Urinary bladder (tissue), 4 donors: ENCODE measurements around the gene MAD2L1. TPM values are rescaled to one million over a fixed set of nuclear protein-coding genes. Genes with fewer than 3 reads are reported as not detected.

Source experiments
- DNase-seq: peaks from one replicate; pipeline ENCODE4 v3.0.0-alpha.2; 2015; ENCODE audit errors: extremely low spot score
- H3K27ac ChIP-seq: one replicate; pipeline ENCODE4 v1.5.1; 2013; ENCODE audit warnings: low read depth, mild to moderate bottlenecking, moderate library complexity
- H3K36me3 ChIP-seq: one replicate; pipeline ENCODE4 v1.6.1; 2013; ENCODE audit warnings: mild to moderate bottlenecking, moderate library complexity; ENCODE audit not compliant: insufficient read depth
- H3K4me1 ChIP-seq: one replicate; pipeline ENCODE4 v1.6.1; 2013; ENCODE audit warnings: mild to moderate bottlenecking, moderate library complexity; ENCODE audit not compliant: insufficient read depth
- H3K4me3 ChIP-seq: one replicate; pipeline ENCODE4 v1.5.1; 2013; ENCODE audit warnings: low read depth, low read length
- WGBS: extraction: QIAGEN DNeasy Blood & Tissue Kit; methylation state at CpG from one replicate; pipeline ENCODE4 v1.1.7; 2013; 5-methylcytosine and 5-hydroxymethylcytosine counted together
- polyA plus RNA-seq: library from polyadenylated mRNA; stranded (reverse); fragments of 200-250 nt; gene quantifications from one replicate; pipeline ENCODE4 v1.2.3, GENCODE V29; 2013
- total RNA-seq: library from RNA; depleted of rRNA; stranded (reverse); fragments of >200 nt; gene quantifications from one replicate; pipeline ENCODE4 v1.2.3, GENCODE V29; 2014
- donor health status: healthy with polysubstance abuse.
- donor health status: healthy.

Gene MAD2L1
- total and polyA plus RNA-seq, 2 donors: 4.0 to 15.5 TPM

GRCh38 chr4:120007191-120007871 lies 59.3 kb downstream of the MAD2L1 start:
- Histone ChIP-seq H3K4me3 (no peak overlapping the region), H3K4me1 (no peaks in the 10 kb centered on the region), H3K27ac (no peak overlapping the region), H3K36me3 (no peaks in the 10 kb centered on the region)
- 19% methylated on average over 5 of the region's 5 CpGs for WGBS
- DNase-seq: peak; percentile 76
